SU-DHL-6 (cell line): ENCODE measurements around the gene RAB11FIP3.

ENCODE experiments used
- H2AFZ ChIP-seq: fragments of 200-600 bp; sonication (generic); 2 replicates; pipeline ENCODE4 v1.6.1; 2014; ENCODE audit warnings: low read depth, mild to moderate bottlenecking, moderate library complexity, mixed read lengths, antibody characterized with exemption, low read length; ENCODE audit not compliant: severe bottlenecking
- H3F3A ChIP-seq: fragments of 200-600 bp; shearing (Covaris generic); 2 replicates; pipeline ENCODE4 v1.6.0; 2016; ENCODE audit warnings: antibody characterized with exemption, mild to moderate bottlenecking; ENCODE audit not compliant: insufficient read depth
- H3K27ac ChIP-seq: fragments of 200-600 bp; sonication (generic); 2 replicates; pipeline ENCODE4 v1.5.1; 2016; ENCODE audit warnings: low read depth, mild to moderate bottlenecking, low read length, moderate library complexity, mixed read lengths
- H3K27me3 ChIP-seq: fragments of 200-600 bp; sonication (generic), shearing (Covaris generic); 2 replicates; pipeline ENCODE4 v1.6.0; 2014; ENCODE audit warnings: mild to moderate bottlenecking, low read length
- H3K36me3 ChIP-seq: fragments of 200-600 bp; sonication (generic); 2 replicates; pipeline ENCODE4 v1.6.1; 2014; ENCODE audit warnings: mild to moderate bottlenecking, low read length, mixed read lengths
- H3K4me2 ChIP-seq: fragments of 300-600, 200-600 bp; shearing (Covaris generic), sonication (generic); 2 replicates; pipeline ENCODE4 v1.6.0; 2014; ENCODE audit warnings: low read length, low read depth, mild to moderate bottlenecking; ENCODE audit not compliant: poor library complexity, severe bottlenecking
- H3K4me3 ChIP-seq: fragments of 200-600 bp; sonication (generic); 2 replicates; pipeline ENCODE4 v1.5.1; 2014; ENCODE audit warnings: antibody characterized with exemption, low read length, mild to moderate bottlenecking, mixed read lengths; ENCODE audit not compliant: insufficient read depth, poor library complexity, severe bottlenecking
- H3K79me2 ChIP-seq: fragments of 200-600 bp; sonication (generic); 2 replicates; pipeline ENCODE4 v1.6.1; 2014; ENCODE audit warnings: mild to moderate bottlenecking, low read length, moderate library complexity; ENCODE audit not compliant: insufficient read depth
- H3K9ac ChIP-seq: fragments of 200-600 bp; sonication (generic); 2 replicates; pipeline ENCODE4 v1.7.0; 2014; ENCODE audit warnings: mild to moderate bottlenecking, low read length
- H3K9me2 ChIP-seq: fragments of 200-600 bp; sonication (generic); replicated peaks from 2 replicates; pipeline ENCODE4 v1.6.1; 2014; ENCODE audit warnings: low read length; ENCODE audit not compliant: insufficient read depth
- H3K9me3 ChIP-seq: fragments of 200-600 bp; sonication (generic); 2 replicates; pipeline ENCODE4 v1.6.1; 2014; ENCODE audit warnings: low read length, mixed read lengths; ENCODE audit not compliant: insufficient read depth
- H4K20me1 ChIP-seq: fragments of 200-600 bp; sonication (generic); 2 replicates; pipeline ENCODE4 v1.6.1; 2014; ENCODE audit warnings: low read depth, mild to moderate bottlenecking, antibody characterized with exemption, low read length, moderate library complexity, mixed read lengths
- CTCF ChIP-seq: fragments of 200-600 bp; sonication (generic); IDR thresholded peaks from one replicate; pipeline ENCODE4 v1.5.1; 2017; ENCODE audit warnings: antibody characterized with exemption, mild to moderate bottlenecking, low read length, moderate library complexity; ENCODE audit not compliant: insufficient read depth, poor library complexity, severe bottlenecking
- EZH2phosphoT487 ChIP-seq: fragments of 200-600 bp; sonication (generic), shearing (Covaris generic); conservative IDR thresholded peaks from 2 replicates; pipeline ENCODE4 v1.6.1; 2018; ENCODE audit warnings: mild to moderate bottlenecking, antibody characterized with exemption, low read length, moderate library complexity, mixed read lengths

RAB11FIP3 gene

DNA sequence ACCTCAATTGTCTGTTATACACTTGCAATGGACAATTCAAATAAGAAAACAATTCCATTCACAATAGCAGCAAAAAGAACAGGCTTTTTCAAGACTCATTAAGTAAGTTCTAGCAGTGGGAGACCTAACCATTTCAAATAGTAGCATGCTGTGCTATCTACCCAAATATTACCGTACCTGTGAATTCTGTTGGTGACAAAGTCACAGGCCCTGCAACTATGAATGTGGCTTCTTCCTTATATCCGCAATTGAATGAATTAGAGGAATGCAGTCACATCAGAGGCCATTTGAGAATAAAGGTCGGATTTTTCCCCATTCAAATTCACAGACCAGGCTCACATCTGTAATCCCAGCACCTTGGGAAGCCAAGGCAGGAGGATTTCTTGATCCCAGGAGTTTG lies 29.2 kb upstream of the RAB11FIP3 start:
- Histone ChIP-seq H3F3A (peaks cover 13% of the 10 kb centered on the region), H3K27me3 (no peaks in the 10 kb centered on the region), H3K4me2 (no peak overlapping the region), H3K9me3 (no peaks in the 10 kb centered on the region), H3K36me3 (no peaks in the 10 kb centered on the region), H4K20me1 (no peaks in the 10 kb centered on the region), H3K27ac (no peak overlapping the region), H2AFZ (no peak overlapping the region), H3K9ac (no peak overlapping the region), H3K9me2 (no peaks in the 10 kb centered on the region), H3K79me2 (no peaks in the 10 kb centered on the region), H3K4me3 (no peak overlapping the region)
- TF ChIP-seq EZH2phosphoT487 (no peak), CTCF (no peak)

GRCh38 chr16:396605-397004 lies 28.8 kb upstream of the RAB11FIP3 start:
- TF ChIP-seq EZH2phosphoT487 (no peak), CTCF (no peak)
- H3K4me2 ChIP-seq = no peak overlapping the region
- H3K4me3 ChIP-seq = no peak overlapping the region
- H3F3A ChIP-seq = peaks cover 13% of the 10 kb centered on the region
- H3K9ac ChIP-seq = no peak overlapping the region
- H3K9me2 ChIP-seq = no peaks in the 10 kb centered on the region
- no peak overlapping the region for H3K27ac ChIP-seq
- no peaks in the 10 kb centered on the region for H3K36me3 ChIP-seq
- H2AFZ ChIP-seq = no peak overlapping the region
- no peaks in the 10 kb centered on the region for H3K27me3 ChIP-seq
- H3K9me3 ChIP-seq = no peaks in the 10 kb centered on the region
- no peaks in the 10 kb centered on the region for H3K79me2 ChIP-seq
- no peaks in the 10 kb centered on the region for H4K20me1 ChIP-seq

DNA sequence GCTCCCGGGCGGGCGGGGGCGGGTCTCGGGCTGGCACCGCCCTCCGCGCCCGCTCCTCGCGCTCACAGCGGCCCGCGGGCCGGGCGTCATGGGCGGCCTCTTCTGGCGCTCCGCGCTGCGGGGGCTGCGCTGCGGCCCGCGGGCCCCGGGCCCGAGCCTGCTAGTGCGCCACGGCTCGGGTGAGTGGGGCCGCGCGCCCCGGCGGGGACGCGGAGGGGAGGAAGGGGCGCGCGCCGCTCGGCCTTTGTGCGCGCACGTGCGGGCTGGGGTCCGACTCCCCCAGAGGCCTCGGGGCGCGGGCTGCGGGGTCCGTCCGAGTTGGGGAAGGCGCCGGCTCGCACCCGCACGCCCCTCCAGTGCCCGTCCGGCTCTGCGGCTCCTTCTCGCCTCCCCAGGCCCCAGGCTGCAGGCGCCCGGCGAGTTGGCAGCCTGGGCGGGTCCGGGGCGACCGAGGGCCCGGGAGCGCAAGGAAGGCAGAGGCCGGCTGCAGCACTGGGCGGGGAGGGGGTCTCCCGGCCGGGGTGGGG lies 28.3 kb upstream of the RAB11FIP3 start, which contains the start of gene NME4:
Gene NME4 (plus strand): TSS at position 65 of the 527 bp plus-strand sequence. CDS start 24 bp downstream, at position 89.
- no peak within 1 kb of the TSS for H3K27ac ChIP-seq
- H4K20me1 ChIP-seq = no peaks in the 10 kb centered on the region
- H3K27me3 ChIP-seq = no peaks in the 10 kb centered on the region
- TF ChIP-seq CTCF = no peak
- TF ChIP-seq EZH2phosphoT487 = no peak
- no peaks in the 10 kb centered on the region for H3K79me2 ChIP-seq
- H3K36me3 ChIP-seq = no peaks in the 10 kb centered on the region
- no peaks in the 10 kb centered on the region for H3K9me3 ChIP-seq
- no peak within 1 kb of the TSS for H2AFZ ChIP-seq
- peaks cover 13% of the 10 kb centered on the region for H3F3A ChIP-seq
- no peak within 1 kb of the TSS for H3K4me2 ChIP-seq
- H3K9ac ChIP-seq = no peak within 1 kb of the TSS
- H3K9me2 ChIP-seq = no peaks in the 10 kb centered on the region
- no peak within 1 kb of the TSS for H3K4me3 ChIP-seq
